LNCAP (cell line): ENCODE data around the gene RAMP1.

Source experiments
- TF ChIP-seq, protein P1 (sequence below): fragments of 450-650 bp; IDR thresholded peaks from 2 replicates; pipeline ENCODE4 v1.5.1; 2017; ENCODE audit warnings: mild to moderate bottlenecking

Gene RAMP1

DNA sequence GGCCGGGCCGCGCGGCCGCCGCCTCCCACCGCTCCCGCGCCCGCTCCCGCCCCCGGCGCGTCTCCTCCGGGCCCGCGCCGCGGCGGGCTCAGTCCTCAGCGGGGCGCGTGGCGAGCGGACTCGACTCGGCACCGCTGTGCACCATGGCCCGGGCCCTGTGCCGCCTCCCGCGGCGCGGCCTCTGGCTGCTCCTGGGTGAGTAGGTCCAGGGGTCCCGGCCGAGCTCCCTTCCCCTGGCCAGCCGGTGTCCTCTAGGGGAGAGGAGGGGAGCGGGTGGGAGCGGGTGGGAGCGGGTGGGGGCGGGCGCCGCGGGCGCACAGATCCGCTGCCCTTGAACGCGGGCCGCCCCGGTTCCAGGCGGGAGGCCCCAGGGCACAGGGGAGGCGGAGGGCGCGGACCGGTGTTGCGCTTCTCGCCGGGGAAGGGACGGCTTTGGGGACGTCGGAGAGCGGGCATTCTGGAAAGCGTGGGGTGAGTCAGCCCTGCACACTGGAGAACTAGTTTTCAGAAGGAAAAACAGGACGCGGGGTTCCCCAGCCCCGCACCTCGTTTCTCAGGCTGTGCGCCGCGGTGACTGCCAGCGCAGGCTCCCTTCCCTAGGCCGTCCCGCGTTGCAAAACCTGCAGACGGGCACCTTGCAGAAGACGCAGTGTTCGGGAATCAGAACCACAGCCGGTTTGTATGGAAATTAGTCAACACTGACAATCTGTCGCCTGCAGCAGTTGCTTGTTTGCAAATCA, at the start of gene RAMP1:
TSS of gene RAMP1 (plus strand) at position 91 of the 740 bp plus-strand sequence. CDS start at position 144, 53 bp downstream.
- TF ChIP-seq, protein P1, sequence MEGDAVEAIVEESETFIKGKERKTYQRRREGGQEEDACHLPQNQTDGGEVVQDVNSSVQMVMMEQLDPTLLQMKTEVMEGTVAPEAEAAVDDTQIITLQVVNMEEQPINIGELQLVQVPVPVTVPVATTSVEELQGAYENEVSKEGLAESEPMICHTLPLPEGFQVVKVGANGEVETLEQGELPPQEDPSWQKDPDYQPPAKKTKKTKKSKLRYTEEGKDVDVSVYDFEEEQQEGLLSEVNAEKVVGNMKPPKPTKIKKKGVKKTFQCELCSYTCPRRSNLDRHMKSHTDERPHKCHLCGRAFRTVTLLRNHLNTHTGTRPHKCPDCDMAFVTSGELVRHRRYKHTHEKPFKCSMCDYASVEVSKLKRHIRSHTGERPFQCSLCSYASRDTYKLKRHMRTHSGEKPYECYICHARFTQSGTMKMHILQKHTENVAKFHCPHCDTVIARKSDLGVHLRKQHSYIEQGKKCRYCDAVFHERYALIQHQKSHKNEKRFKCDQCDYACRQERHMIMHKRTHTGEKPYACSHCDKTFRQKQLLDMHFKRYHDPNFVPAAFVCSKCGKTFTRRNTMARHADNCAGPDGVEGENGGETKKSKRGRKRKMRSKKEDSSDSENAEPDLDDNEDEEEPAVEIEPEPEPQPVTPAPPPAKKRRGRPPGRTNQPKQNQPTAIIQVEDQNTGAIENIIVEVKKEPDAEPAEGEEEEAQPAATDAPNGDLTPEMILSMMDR, result no peak

DNA sequence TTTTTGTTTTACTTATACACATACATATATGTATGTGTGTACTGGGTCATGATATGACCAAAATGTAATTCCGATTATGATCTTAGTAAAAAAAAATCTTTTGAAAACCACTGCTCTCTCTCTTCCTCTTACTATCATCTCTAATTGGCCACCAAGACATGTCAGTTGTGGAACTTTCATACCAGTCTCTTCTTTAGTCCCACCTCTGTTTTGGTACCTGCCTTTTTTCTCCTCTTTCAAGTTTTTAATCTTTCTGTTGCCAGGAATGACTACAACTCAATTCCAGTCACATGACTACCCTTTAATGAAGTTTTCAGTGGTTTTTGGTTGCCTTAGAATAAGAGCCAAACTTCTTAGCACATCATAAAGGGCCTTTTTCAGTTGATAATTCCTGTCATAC, 43.8 kb upstream of the RAMP1 start:
- TF ChIP-seq, protein P1, result no peak

- TF ChIP-seq, protein P1, result no peak
Measured at GRCh38 chr2:237816531-237816930, 42.9 kb upstream of the RAMP1 start.

DNA sequence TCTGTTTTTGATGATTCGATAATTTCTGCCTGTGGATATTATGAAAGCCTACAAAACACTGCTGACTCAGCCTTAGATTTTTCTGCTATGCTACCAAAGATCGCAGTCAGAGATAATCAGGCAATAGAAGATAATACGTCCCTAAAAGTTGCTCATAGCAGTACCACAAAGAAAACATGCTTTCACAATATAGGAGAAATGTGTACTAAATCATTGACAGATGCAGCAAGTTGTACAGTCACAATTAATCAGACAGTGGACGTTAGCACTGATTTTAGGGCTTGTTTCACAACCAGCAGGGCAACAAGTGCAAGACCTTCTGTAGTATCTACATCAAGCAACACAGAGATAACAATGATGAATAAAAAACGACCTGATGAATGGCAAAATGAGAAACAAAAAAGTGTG, 41.4 kb upstream of the RAMP1 start:
- TF ChIP-seq, protein P1, result no peak

DNA sequence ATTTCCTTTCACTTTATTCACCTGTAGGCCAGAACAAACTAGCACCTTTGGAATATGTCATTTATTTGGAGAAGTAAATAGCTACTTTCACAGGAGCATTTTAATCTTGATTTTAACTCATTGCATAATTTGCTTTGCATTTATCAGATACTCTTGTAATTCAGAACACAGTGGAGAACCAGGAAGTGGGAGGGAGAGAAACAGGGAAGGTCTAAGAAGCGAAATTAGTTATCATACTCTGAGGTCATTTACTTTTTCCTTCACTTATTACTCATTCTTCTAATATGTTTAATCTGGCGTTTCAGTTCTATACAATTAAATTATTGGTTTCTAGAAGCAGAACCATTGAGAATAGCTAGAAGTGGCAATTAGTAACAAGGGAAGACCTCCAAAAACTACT, 40.2 kb upstream of the RAMP1 start:
- TF ChIP-seq, protein P1, result no peak

GRCh38 chr2:237820421-237820820, 39.0 kb upstream of the RAMP1 start:
- TF ChIP-seq, protein P1, result no peak

DNA sequence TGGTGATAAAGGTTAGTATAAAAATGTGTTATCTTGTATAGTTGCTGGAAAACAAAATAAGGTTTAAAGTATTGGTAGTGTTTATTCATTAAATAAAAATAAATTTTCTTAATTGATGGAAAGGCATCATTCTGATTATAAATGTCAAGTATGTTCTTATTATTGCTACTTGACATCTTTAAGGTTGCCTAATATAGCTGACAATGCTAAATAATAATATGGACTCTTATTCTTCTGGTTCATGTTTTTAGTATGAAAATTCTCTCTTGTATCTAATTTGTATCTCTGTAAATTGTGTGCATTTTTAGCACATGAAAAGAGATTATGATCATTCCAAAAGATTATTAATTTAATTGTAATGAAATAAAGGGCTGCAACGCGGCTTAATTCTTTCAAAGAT, 35.9 kb upstream of the RAMP1 start:
- TF ChIP-seq, protein P1, result no peak

DNA sequence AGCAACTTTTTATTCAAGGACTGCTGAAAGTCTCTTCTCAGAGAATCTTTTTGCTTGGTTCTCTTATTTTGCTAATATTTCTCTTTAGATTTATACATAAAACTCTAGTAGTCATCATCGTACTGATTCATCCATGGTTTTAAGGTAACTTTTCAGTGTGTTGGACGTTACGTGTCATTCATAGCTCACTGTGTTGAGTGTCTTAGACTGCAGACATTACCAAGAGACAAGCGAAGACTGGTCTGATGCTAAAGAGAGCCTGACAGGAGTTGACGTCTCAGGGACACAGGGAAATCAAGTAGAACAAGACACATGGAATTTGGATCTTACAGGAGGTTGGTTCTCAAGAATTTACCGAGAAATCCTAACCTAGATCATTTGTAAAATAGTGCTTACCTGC, 35.3 kb upstream of the RAMP1 start:
- TF ChIP-seq, protein P1, result no peak
